Measurements from ENCODE around the gene FIS1.
"Not testable (repeated sequence)": the region's sequence is repeated elsewhere in the genome, so short reads cannot be mapped to it uniquely, and the experiment has no call there.

Gene FIS1

DNA sequence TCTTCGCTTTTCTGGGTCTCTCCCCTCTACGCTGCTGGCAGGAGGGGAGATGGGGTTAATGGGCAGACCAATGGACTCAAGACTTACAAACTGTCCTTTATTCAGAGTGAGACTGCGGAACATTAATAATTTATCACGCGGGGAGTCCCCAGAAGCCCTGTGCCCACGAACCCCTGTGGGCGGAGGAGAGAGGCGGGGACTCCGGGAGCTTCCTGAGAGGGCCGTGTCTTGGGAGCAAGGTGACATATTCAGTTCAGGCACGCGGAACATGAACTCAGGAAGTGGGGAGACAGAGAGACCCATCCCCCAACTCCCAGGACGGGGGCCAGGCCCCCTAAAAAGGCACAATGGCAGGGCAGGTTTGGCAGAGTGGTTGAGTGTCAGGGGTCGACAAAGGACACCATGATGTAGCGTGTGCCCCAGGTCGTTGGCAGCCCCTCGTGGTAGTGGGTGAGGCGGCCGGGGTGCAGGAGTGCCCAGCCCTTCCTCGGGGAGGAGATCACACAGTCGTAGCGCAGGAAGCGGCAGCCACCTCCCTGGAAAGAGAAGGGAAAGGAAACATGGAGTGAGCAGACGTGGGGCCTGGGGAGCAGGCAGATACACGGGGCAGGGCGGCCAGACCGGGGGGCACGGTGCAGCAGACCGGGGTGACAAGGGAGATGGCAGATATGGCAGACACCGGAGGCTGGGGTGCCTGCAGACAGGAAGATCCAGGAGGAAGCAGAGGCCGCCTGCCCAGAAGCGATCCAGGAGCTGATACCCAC, 38.8 kb downstream of the FIS1 start:
- no peak for DNase-seq (ENCODE audit: low read depth, low spot score)

DNA sequence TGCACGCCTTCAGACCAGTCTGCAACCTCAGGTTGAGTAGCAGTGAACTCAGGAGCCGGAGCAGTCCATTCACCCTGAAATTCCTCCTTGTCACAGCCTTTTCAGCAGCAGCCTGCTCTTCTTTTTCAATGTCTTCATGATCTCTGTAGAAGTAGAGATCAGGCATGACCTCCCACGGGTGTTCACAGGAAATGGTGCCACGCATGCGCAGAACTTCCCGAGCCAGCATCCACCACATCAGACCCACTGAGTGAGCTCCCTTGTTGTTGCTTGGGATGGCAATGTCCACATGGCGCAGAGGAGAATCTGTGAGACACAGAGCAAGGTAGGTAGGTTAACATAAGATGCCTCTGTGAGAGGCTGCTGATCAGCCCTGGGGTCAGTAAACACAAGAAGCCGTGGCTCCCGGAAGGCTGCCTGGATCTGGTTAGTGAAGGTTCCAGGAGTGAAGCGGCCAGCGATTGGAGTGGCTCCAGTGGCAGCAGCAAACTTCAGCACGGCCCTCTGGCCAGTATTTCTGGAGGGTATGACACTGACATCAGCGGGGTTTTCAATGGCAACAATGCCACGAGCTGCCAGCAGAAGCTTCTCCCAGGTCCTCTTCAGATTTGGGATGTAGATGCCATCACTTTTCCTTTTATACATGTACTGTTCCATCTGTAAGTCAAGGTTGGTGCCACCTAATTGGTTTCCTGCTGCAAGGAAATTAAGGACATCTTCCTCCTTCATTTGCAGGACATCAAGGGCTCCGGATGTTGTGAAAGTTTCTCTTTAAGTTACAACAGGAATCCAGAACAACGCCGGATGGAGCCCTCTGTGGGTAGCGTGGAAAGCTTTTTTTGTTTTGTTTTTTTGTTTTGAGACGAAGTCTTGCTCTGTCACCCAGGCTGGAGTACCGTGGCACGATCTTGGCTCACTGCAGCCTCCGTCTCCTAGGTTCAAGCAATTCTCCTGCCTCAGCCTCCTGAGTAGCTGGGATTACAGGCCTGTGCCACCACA, 40.8 kb downstream of the FIS1 start:
- not testable (repeated sequence) for DNase-seq (ENCODE audit: low read depth, low spot score)

DNA sequence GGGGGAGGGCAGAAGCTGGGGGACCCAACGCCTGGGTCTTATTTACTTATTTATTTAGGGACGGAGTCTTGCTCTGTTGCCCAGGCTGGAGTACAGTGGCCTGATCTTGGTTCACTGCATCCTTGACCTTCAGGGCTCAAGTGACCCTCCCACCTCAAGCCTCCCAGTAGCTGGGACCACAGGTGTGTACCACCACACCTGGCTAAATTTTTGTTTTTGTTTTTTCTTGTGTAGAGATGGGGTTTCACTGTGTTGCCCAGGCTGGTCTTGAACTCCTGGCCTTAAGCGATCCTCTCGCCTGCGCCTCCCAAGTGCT, 42.3 kb downstream of the FIS1 start:
- no peak for DNase-seq (ENCODE audit: low read depth, low spot score)

DNA sequence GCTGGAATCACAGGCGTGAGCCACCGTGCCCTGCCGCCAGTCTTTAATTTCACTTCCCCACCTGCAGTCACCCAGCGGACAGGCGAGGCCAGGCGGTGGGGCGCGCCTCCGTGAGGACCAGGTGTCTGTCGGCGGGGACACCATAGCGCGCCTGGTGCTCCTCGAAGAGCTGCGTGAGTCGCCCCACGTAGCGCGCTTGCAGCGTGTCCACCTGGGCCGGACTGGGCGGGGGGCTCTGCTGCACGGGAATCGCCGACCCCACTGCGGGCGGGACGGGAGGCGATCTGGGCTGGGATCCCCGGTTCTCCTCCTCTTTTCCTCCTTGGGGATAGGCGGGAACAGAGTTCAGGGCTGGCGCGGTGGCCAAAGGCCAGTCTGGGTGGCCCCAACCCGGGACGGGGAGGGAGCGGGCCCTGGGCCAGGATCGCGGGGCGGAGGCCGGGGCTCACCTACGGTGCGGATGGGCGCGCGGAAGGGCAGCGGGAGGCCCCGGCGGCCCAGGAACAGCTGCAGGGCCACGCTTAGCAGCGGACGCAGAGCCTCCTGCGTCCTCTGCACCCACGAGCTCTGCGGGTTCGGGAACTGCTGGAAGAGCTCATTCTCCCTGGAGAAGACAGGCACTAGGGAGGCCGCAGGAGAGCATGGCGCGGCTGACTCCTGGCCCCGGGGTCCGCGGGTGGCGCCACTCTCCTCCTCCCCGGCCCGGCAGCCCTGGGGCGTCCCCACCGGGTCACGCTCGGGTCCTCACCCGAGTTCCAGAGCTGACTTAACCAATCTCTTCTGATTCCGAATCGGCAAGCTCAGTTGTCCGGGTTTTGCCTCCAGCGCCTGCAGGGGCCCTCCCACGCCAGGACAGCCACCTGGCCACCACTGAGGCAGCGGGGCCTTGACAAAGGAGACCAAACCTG, 42.9 kb downstream of the FIS1 start:
- no peak for DNase-seq (ENCODE audit: low read depth, low spot score)

DNA sequence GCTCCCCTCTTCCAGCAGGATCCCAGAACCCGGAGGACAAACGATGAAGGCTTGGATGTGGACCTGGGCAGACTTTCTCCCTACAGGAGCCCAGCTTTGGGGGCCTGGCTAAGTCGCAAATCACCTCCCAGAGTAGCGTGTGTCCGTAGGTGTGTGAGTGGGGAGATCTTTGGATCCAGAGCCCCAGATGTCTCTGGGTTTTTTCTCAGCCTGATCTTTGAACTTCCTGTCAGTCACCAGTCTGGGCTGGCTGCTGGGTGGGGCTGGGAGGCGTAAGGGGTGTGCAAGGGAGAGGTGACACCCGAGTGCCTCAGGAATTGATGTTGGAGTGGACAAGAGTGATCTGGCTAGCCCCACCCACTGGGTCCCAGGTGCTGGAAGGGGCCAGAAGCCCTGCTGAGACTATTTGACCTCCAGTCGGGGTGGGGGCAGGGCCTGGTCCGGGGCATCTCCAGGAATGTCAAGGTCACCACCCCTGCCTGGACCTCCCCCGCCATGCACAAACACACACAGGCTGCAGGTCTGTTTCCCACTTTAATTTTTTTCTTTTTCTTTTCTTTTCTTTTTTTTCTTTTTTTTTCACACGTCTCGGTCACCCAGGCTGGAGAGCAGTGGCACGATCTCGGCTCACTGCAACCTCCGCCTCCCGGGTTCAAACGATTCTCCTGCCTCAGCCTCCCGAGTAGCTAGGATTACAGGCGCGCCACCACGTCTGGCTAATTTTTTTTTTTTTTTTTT, 43.9 kb downstream of the FIS1 start, which contains the start of gene MOGAT3:
Gene MOGAT3, minus strand, starts transcription at position 175 of the 738 bp plus-strand sequence. CDS start 182 bp downstream, outside the sequence.
- DNase-seq (ENCODE audit: low read depth, low spot score) = no peak

DNA sequence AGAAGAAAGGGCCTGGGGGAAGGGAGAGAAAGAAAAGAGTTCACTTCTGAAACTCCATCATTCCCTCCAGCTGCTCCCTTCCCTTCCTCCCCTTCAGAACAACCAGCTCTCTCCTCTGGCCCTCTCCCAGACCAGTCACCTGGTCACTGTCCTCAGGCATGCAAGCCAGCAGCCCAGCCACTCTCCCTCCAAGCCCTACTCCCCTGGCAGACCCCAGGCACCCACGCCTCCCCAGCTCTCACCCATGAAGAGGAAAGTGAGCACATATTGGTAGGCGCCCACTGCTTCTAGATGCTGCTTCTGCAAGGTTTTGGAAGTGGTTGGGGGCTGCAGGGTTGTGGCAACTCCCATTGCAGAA, 44.4 kb downstream of the FIS1 start:
- no peak for DNase-seq (ENCODE audit: low read depth, low spot score)

DNA sequence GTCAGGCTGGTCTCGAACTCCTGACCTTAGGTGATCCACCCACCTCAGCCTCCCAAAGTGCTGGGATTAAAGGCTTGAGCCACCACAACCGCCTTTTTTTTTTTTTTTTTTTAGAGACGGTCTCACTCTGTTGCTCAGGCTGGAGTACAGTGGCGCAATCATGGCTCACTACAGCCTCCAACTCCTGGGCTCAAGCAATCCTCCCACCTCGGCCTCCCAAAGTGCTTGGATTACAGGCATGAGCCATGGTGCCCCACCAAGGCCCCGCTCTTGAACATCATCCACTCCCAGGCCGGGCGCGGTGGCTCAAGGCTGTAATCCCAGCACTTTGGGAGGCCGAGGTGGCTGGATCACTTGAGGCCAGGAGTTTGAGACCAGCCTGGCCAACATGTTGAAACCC, 45.4 kb downstream of the FIS1 start:
- not testable (repeated sequence) for DNase-seq (ENCODE audit: low read depth, low spot score)

DNA sequence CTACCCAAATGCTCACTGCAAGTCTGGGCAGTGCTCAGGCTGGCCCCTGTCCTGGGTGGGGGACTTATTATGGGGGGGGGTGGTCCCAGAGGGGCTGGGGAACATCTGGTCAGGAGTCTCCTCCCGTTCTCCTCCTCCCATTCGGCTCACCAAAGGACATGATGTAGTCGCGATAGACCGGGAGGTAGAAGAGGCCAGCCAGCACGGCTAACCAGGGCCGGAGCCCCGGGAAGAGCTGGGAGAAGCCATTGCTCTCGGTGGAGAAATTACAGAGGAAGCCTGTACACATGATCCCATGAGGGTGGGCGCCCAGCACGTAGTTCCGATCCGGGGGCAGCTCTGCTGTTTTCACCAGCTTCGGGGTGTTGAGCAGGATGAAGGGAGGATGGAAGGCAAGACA, 46.4 kb downstream of the FIS1 start:
- no peak for DNase-seq (ENCODE audit: low read depth, low spot score)

DNA sequence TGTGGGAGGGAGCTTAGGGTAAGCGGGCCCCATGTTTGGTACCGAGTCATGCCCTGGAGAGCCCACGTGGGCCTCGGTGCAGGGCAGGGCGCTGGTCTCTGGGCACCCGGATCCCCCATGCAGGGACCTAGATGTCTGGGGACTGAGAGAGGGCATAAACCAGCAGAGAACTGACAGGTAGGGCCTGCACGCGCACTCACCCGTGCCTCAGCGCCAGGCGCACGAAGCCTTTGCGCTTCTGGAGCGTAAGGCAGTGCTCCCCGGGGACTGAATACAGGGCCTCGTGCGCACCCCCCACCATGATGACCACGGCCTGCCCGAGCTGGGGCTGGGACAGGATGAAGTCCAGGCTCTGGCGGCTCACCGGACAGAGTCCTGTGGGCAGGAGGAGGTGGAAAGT, 46.9 kb downstream of the FIS1 start:
- DNase-seq (ENCODE audit: low read depth, low spot score) = no peak

DNA sequence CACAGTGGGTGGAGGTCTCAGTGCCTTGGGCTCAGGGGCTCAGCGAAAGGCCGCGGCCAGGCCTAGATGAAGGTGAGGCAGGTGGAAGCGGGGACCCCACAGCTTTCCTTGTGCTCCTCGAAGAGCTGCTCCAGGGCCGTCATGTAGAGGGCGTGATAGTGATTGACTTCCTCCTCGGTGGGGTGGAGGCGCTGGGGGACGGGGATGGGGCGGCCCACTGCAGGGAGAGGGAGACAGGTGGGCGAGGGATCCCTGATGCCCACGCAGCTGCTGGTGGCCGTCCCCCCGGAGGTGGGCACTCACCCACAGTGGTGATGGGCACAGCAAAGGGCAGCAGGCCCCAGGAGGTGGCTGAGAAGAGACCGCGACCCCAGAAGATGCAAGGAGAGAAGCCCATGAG, 49.0 kb downstream of the FIS1 start:
- DNase-seq (ENCODE audit: low read depth, low spot score) = no peak
